MM.1S (cell line): ENCODE results near the gene FBXO47.

Experiments used
- DNase-seq: peaks from one replicate; pipeline ENCODE4 v3.0.0-alpha.2; 2015
- H2AFZ ChIP-seq: fragments of 300-600 bp; sonication (generic); 2 replicates; pipeline ENCODE4 v1.6.0; 2016; ENCODE audit warnings: antibody characterized with exemption, low read length
- H3F3A ChIP-seq: fragments of 300-600 bp; sonication (generic); 2 replicates; pipeline ENCODE4 v1.6.1; 2016; ENCODE audit warnings: mild to moderate bottlenecking, antibody characterized with exemption, low read length, moderate library complexity, mixed read lengths; ENCODE audit not compliant: insufficient read depth
- H3K27ac ChIP-seq: fragments of 300-600 bp; sonication (generic); 2 replicates; pipeline ENCODE4 v1.5.1; 2016; ENCODE audit warnings: mild to moderate bottlenecking, low read length
- H3K27me3 ChIP-seq: fragments of 300-600 bp; sonication (generic); replicated peaks from 2 replicates; pipeline ENCODE4 v1.6.0; 2016; ENCODE audit warnings: low read length; ENCODE audit not compliant: insufficient read depth
- H3K36me3 ChIP-seq: fragments of 300-600 bp; sonication (generic); replicated peaks from 2 replicates; pipeline ENCODE4 v1.6.1; 2016; ENCODE audit warnings: mild to moderate bottlenecking, low read length, mixed read lengths; ENCODE audit not compliant: insufficient read depth
- H3K4me1 ChIP-seq: fragments of 300-600 bp; sonication (generic); 2 replicates; pipeline ENCODE4 v1.6.1; 2016; ENCODE audit warnings: low read length, mixed read lengths
- H3K4me2 ChIP-seq: fragments of 300-600 bp; sonication (generic); 2 replicates; pipeline ENCODE4 v1.6.0; 2016; ENCODE audit warnings: low read depth, low read length
- H3K4me3 ChIP-seq: fragments of 300-600 bp; sonication (generic); 2 replicates; pipeline ENCODE4 v1.5.1; 2016; ENCODE audit warnings: low read length, mixed read lengths
- H3K79me2 ChIP-seq: fragments of 300-600 bp; sonication (generic); 2 replicates; pipeline ENCODE4 v1.6.1; 2016; ENCODE audit warnings: mixed run types, low read length, mixed read lengths
- H3K9ac ChIP-seq: fragments of 300-600 bp; sonication (generic); 2 replicates; pipeline ENCODE4 v1.6.1; 2016; ENCODE audit warnings: low read length, mixed read lengths
- H3K9me2 ChIP-seq: fragments of 300-600 bp; sonication (generic); replicated peaks from 2 replicates; pipeline ENCODE4 v1.6.1; 2016; ENCODE audit warnings: mild to moderate bottlenecking, low read length, mixed read lengths; ENCODE audit not compliant: insufficient read depth
- H3K9me3 ChIP-seq: fragments of 300-600 bp; sonication (generic); replicated peaks from 2 replicates; pipeline ENCODE4 v1.6.1; 2016; ENCODE audit warnings: mild to moderate bottlenecking, low read length, mixed read lengths; ENCODE audit not compliant: insufficient read depth
- H4K20me1 ChIP-seq: fragments of 300-600 bp; sonication (generic); 2 replicates; pipeline ENCODE4 v1.6.1; 2016; ENCODE audit warnings: mild to moderate bottlenecking, low read length, moderate library complexity, mixed read lengths; ENCODE audit not compliant: insufficient read depth
- EZH2 ChIP-seq: fragments of 300-600 bp; sonication (generic); optimal IDR thresholded peaks from 2 replicates; pipeline ENCODE3; 2017; ENCODE audit warnings: low read depth, mild to moderate bottlenecking, antibody characterized with exemption, low read length, mixed read lengths
- EZH2phosphoT487 ChIP-seq: fragments of 300-600 bp; sonication (generic); IDR thresholded peaks from 2 replicates; pipeline ENCODE4 v1.6.1; 2018; ENCODE audit warnings: antibody characterized with exemption, low read length
- TF ChIP-seq, protein P1 (sequence below): fragments of 300-600 bp; sonication (generic); IDR thresholded peaks from 2 replicates; pipeline ENCODE4 v1.5.1; 2016; ENCODE audit warnings: antibody characterized with exemption, low read length, mixed read lengths

Gene FBXO47

DNA sequence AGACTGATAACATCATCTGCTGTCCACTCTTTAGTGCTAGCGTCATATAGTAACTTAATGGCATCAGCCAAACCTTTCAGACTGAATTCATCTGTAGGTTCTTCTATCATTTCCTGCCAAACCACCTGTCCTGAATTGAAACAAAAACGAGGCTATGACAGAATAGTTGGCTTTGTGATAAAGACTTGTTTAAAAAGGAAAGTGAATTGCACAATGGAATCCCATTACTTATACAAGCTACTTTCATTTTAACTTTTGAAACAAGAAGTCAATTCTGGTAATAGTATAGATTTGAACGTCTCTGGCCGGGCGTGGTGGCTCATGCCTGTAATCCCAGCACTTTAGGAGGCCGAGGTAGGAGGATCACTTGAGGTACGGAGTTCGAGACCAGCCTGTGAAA, 23.6 kb downstream of the FBXO47 start:
- H4K20me1 ChIP-seq, result no peaks in the 10 kb centered on the region
- H3K4me2 ChIP-seq, result peak overlapping the region; percentile 30; the same call in 1 of the 2 replicates
- H3K9ac ChIP-seq, result no peak overlapping the region
- H3K79me2 ChIP-seq, result no peaks in the 10 kb centered on the region
- no peaks in the 10 kb centered on the region for H3K9me3 ChIP-seq
- H3K4me1 ChIP-seq, result peaks cover 4% of the 10 kb centered on the region; the same call in 1 of the 2 replicates
- no peaks in the 10 kb centered on the region for H3F3A ChIP-seq
- no peaks in the 10 kb centered on the region for H3K36me3 ChIP-seq
- no peak overlapping the region for H3K27ac ChIP-seq
- H3K4me3 ChIP-seq, result no peak overlapping the region
- H2AFZ ChIP-seq, result no peak overlapping the region
- TF ChIP-seq EZH2 (no peak), EZH2phosphoT487 (no peak)
- TF ChIP-seq, protein P1, sequence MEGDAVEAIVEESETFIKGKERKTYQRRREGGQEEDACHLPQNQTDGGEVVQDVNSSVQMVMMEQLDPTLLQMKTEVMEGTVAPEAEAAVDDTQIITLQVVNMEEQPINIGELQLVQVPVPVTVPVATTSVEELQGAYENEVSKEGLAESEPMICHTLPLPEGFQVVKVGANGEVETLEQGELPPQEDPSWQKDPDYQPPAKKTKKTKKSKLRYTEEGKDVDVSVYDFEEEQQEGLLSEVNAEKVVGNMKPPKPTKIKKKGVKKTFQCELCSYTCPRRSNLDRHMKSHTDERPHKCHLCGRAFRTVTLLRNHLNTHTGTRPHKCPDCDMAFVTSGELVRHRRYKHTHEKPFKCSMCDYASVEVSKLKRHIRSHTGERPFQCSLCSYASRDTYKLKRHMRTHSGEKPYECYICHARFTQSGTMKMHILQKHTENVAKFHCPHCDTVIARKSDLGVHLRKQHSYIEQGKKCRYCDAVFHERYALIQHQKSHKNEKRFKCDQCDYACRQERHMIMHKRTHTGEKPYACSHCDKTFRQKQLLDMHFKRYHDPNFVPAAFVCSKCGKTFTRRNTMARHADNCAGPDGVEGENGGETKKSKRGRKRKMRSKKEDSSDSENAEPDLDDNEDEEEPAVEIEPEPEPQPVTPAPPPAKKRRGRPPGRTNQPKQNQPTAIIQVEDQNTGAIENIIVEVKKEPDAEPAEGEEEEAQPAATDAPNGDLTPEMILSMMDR, result no peak
- H3K27me3 ChIP-seq, result no peaks in the 10 kb centered on the region
- DNase-seq, result peak; percentile 63
- H3K9me2 ChIP-seq, result no peaks in the 10 kb centered on the region

DNA sequence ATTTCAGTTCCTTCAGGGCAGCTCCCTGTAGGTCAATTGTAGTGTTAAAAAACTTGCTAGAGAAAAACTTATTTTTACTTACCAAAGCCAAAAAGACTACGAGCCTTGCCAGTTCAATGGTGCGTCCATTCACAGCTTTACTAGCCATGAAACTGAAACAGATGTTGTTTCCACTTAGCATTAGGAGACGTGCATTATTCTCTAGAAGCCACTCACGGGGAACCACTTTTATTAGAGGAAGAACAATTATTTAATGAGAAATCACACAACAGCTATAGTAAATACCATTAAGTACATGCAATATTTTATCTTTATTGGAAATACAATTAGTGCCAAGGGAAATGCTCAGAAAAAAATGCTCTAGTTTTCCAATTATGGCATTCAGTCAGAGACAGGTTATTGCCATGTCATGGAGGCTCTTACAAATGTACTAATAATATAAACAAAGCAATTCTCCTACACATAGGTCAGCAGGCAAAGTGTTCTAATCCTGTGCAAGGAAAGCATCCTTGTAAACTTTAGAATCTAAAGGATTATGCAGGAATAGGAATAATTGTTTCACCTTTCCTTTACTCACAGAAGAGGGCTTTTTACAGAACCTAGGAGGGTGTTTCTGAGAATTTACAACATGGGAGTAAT, 24.4 kb downstream of the FBXO47 start:
- Histone ChIP-seq H3K9me3 (no peaks in the 10 kb centered on the region), H4K20me1 (no peaks in the 10 kb centered on the region), H2AFZ (no peak overlapping the region), H3F3A (no peaks in the 10 kb centered on the region), H3K4me2 (peak overlapping the region; percentile 44; the same call in 1 of the 2 replicates), H3K9ac (no peak overlapping the region), H3K36me3 (no peaks in the 10 kb centered on the region), H3K27ac (no peak overlapping the region), H3K4me1 (peaks cover 4% of the 10 kb centered on the region; the same call in 1 of the 2 replicates), H3K4me3 (no peak overlapping the region; the same call in 1 of the 2 replicates), H3K9me2 (no peaks in the 10 kb centered on the region), H3K79me2 (no peaks in the 10 kb centered on the region), H3K27me3 (no peaks in the 10 kb centered on the region)
- DNase-seq, result peak; percentile 20
- no peak for TF ChIP-seq EZH2
- TF ChIP-seq, protein P1, result no peak

DNA sequence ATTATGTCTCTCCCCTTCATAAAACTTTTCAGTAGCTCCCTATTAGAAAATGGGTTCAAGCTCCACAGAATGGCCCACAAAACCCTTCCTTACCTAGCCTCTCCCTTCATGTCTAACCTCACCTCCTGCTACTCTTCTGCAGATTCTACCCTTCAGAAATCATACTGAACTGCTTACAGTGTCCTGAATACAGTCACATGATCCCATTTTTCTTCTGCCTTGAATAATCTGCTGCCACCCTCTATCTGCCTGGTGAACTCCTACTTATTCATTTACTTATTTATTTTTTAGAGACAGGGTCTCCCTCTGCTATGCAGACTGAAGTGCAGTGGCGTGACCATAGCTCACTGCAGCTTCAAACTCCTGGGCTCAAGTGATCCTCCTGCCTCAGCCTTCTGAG, 26.8 kb downstream of the FBXO47 start:
- H4K20me1 ChIP-seq, result no peaks in the 10 kb centered on the region
- peaks cover 4% of the 10 kb centered on the region; the same call in 1 of the 2 replicates for H3K4me1 ChIP-seq
- TF ChIP-seq, protein P1, result no peak
- TF ChIP-seq EZH2, result no peak
- no peak for TF ChIP-seq EZH2phosphoT487
- DNase-seq, result no peak
- H3K9me3 ChIP-seq, result no peaks in the 10 kb centered on the region
- no peak overlapping the region for H3K27ac ChIP-seq
- no peak overlapping the region for H2AFZ ChIP-seq
- no peak overlapping the region for H3K4me2 ChIP-seq
- no peaks in the 10 kb centered on the region for H3K79me2 ChIP-seq
- H3K4me3 ChIP-seq, result no peak overlapping the region
- H3K9ac ChIP-seq, result no peak overlapping the region
- no peaks in the 10 kb centered on the region for H3F3A ChIP-seq
- H3K27me3 ChIP-seq, result no peaks in the 10 kb centered on the region
- H3K36me3 ChIP-seq, result no peaks in the 10 kb centered on the region
- no peaks in the 10 kb centered on the region for H3K9me2 ChIP-seq
